Measurements from ENCODE around the gene SNAPC4.
"Not testable (repeated sequence)": the region's sequence is repeated elsewhere in the genome, so short reads cannot be mapped to it uniquely, and the experiment has no call there.

The SNAPC4 gene

GRCh38 chr9:136433849-136434579 is 34.0 kb upstream of the SNAPC4 start:
- no peak for DNase-seq (ENCODE audit: low spot score)

GRCh38 chr9:136433043-136433715 is 33.2 kb upstream of the SNAPC4 start:
- no peak for DNase-seq (ENCODE audit: low spot score)

GRCh38 chr9:136432591-136432990 is 32.6 kb upstream of the SNAPC4 start:
- DNase-seq (ENCODE audit: low spot score): no peak

GRCh38 chr9:136431782-136432350 is 31.9 kb upstream of the SNAPC4 start:
- no peak for DNase-seq (ENCODE audit: low spot score)

GRCh38 chr9:136430588-136431234 is 30.7 kb upstream of the SNAPC4 start:
- DNase-seq (ENCODE audit: low spot score): no peak

GRCh38 chr9:136429683-136430491 is 29.9 kb upstream of the SNAPC4 start:
- DNase-seq (ENCODE audit: low spot score): no peak

GRCh38 chr9:136429075-136429628 is 29.2 kb upstream of the SNAPC4 start:
- no peak for DNase-seq (ENCODE audit: low spot score)

GRCh38 chr9:136426787-136427186 is 26.8 kb upstream of the SNAPC4 start:
- DNase-seq (ENCODE audit: low spot score): no peak

GRCh38 chr9:136425367-136425766 is 25.4 kb upstream of the SNAPC4 start:
- DNase-seq (ENCODE audit: low spot score): not testable (repeated sequence)

- DNase-seq (ENCODE audit: low spot score): no peak
Observed at GRCh38 chr9:136424750-136425362, 24.9 kb upstream of the SNAPC4 start.

- DNase-seq (ENCODE audit: low spot score): no peak
Observed at GRCh38 chr9:136423432-136424146, 23.6 kb upstream of the SNAPC4 start.

GRCh38 chr9:136422876-136423275 is 22.9 kb upstream of the SNAPC4 start:
- DNase-seq (ENCODE audit: low spot score): no peak

- DNase-seq (ENCODE audit: low spot score): no peak
Observed at GRCh38 chr9:136421791-136422190, 21.8 kb upstream of the SNAPC4 start.

- DNase-seq (ENCODE audit: low spot score): no peak
Observed at GRCh38 chr9:136419092-136419420, 19.1 kb upstream of the SNAPC4 start.

- no peak for DNase-seq (ENCODE audit: low spot score)
Observed at GRCh38 chr9:136418182-136419091, 18.5 kb upstream of the SNAPC4 start.

GRCh38 chr9:136416914-136417313 is 16.9 kb upstream of the SNAPC4 start:
- DNase-seq (ENCODE audit: low spot score): no peak

- DNase-seq (ENCODE audit: low spot score): no peak
Observed at GRCh38 chr9:136416427-136416826, 16.5 kb upstream of the SNAPC4 start.

GRCh38 chr9:136412962-136413361 is 13.0 kb upstream of the SNAPC4 start:
- DNase-seq (ENCODE audit: low spot score): no peak

- DNase-seq (ENCODE audit: low spot score): no peak
Observed at GRCh38 chr9:136411378-136411777, 11.4 kb upstream of the SNAPC4 start.

Data from CD4-positive, alpha-beta T cell treated with Interleukin-15 for 4 hours (primary cell).